LNCaP clone FGC (cell line): ENCODE data around the gene PAN2.
A peak's percentile ranks its signal among the peaks of the same experiment; 100 is the strongest.
"Not testable (repeated sequence)": the region's sequence is repeated elsewhere in the genome, so short reads cannot be mapped to it uniquely, and the experiment has no call there.

Experiments used
- DNase-seq: peaks from one replicate; pipeline ENCODE4 v3.0.0-alpha.2; 2011; ENCODE audit warnings: low read depth
- H3K4me3 ChIP-seq: 2 replicates; pipeline ENCODE4 v1.5.1; 2011; ENCODE audit warnings: mild to moderate bottlenecking, low read depth, low read length, control low read depth
- CTCF ChIP-seq: IDR thresholded peaks from 2 replicates; pipeline ENCODE4 v1.5.1; 2012; ENCODE audit warnings: mild to moderate bottlenecking; ENCODE audit not compliant: control insufficient read depth, insufficient read depth; ENCODE audit errors: extremely low read depth

The PAN2 gene

GRCh38 chr12:56298828-56299227 is 35.0 kb downstream of the PAN2 start:
- H3K4me3 ChIP-seq = peak overlapping the region; percentile 98
- TF ChIP-seq CTCF = no peak
- no peak for DNase-seq

GRCh38 chr12:56297400-56297799 is 36.4 kb downstream of the PAN2 start:
- no peak for TF ChIP-seq CTCF
- H3K4me3 ChIP-seq = no peak overlapping the region
- DNase-seq = no peak

- TF ChIP-seq CTCF = no peak
- DNase-seq = no peak
- H3K4me3 ChIP-seq = no peak overlapping the region
Measured at GRCh38 chr12:56296295-56296694, 37.5 kb downstream of the PAN2 start.

- no peak for DNase-seq
- TF ChIP-seq CTCF = no peak
- H3K4me3 ChIP-seq = no peak overlapping the region
Measured at GRCh38 chr12:56293795-56294194, 40.0 kb downstream of the PAN2 start.

- DNase-seq = no peak
- no peak for TF ChIP-seq CTCF
Measured at GRCh38 chr12:56288705-56289387, 45.0 kb downstream of the PAN2 start.

GRCh38 chr12:56286044-56286830 is 47.6 kb downstream of the PAN2 start:
- no peak overlapping the region for H3K4me3 ChIP-seq
- TF ChIP-seq CTCF = no peak
- DNase-seq = no peak

More at GRCh38 chr12:56288705-56289387, 45.0 kb downstream of the PAN2 start:
- no peak overlapping the region for H3K4me3 ChIP-seq

GRCh38 chr12:56284263-56284662 is 49.5 kb downstream of the PAN2 start:
- not testable (repeated sequence) for H3K4me3 ChIP-seq, DNase-seq
